ENCODE results near the gene IFNA10.

DNA sequence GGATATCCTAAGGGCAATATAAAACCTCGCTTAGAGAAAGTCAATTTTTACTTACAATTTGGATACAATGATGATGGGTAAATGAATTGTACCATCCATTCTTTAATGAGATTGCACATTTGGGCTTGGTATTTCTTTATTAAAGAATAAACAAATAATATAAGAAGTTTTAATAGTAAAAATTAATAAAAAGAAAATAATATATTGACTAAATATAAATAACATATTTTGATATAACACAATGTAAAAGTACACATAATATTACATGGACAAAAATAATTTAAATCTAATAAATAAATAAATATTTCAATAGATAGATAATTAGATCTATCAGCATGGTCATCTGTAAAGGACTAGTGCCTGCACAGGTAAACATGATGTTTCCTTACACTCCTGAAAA is 41.4 kb downstream of the IFNA10 start:
- TF ChIP-seq, protein P1, sequence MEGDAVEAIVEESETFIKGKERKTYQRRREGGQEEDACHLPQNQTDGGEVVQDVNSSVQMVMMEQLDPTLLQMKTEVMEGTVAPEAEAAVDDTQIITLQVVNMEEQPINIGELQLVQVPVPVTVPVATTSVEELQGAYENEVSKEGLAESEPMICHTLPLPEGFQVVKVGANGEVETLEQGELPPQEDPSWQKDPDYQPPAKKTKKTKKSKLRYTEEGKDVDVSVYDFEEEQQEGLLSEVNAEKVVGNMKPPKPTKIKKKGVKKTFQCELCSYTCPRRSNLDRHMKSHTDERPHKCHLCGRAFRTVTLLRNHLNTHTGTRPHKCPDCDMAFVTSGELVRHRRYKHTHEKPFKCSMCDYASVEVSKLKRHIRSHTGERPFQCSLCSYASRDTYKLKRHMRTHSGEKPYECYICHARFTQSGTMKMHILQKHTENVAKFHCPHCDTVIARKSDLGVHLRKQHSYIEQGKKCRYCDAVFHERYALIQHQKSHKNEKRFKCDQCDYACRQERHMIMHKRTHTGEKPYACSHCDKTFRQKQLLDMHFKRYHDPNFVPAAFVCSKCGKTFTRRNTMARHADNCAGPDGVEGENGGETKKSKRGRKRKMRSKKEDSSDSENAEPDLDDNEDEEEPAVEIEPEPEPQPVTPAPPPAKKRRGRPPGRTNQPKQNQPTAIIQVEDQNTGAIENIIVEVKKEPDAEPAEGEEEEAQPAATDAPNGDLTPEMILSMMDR (IDR thresholded peaks at IDR 0.05), result no peak
- TF ChIP-seq EP300 (IDR thresholded peaks at IDR 0.05; ENCODE audit: low read depth), result no peak
- TF ChIP-seq POLR2A (IDR thresholded peaks at IDR 0.05), result no peak

Measured in transverse colon (tissue), 3 donors.